Fibroblast of the aortic adventitia (primary cell): Measurements from ENCODE around the gene TOLLIP. TPM values are rescaled to one million over a fixed set of nuclear protein-coding genes. Genes with fewer than 3 reads are reported as not detected.

ENCODE experiments used
- DNase-seq: peaks from one replicate; pipeline ENCODE4 v3.0.0-alpha.2; 2010; ENCODE audit warnings: low read depth
- H3K4me3 ChIP-seq: 2 replicates; pipeline ENCODE4 v1.5.1; 2011; ENCODE audit warnings: low read depth, mild to moderate bottlenecking, control low read depth, low read length, moderate library complexity
- total RNA-seq: library from RNA; depleted of rRNA; stranded (reverse); fragments of >200 nt; gene quantifications from 2 replicates; pipeline ENCODE4 v1.2.3, GENCODE V29; 2012; ENCODE audit warnings: low replicate concordance
- TF ChIP-seq, protein P1 (sequence below): IDR thresholded peaks from 2 replicates; pipeline ENCODE4 v1.5.1; 2011; ENCODE audit warnings: mild to moderate bottlenecking, low read length, control low read depth, inconsistent platforms; ENCODE audit not compliant: insufficient read depth

Gene TOLLIP
- total RNA-seq, 1 donor = 25.4 TPM

GRCh38 chr11:1281326-1281973 is 28.0 kb downstream of the TOLLIP start:
- TF ChIP-seq, protein P1, sequence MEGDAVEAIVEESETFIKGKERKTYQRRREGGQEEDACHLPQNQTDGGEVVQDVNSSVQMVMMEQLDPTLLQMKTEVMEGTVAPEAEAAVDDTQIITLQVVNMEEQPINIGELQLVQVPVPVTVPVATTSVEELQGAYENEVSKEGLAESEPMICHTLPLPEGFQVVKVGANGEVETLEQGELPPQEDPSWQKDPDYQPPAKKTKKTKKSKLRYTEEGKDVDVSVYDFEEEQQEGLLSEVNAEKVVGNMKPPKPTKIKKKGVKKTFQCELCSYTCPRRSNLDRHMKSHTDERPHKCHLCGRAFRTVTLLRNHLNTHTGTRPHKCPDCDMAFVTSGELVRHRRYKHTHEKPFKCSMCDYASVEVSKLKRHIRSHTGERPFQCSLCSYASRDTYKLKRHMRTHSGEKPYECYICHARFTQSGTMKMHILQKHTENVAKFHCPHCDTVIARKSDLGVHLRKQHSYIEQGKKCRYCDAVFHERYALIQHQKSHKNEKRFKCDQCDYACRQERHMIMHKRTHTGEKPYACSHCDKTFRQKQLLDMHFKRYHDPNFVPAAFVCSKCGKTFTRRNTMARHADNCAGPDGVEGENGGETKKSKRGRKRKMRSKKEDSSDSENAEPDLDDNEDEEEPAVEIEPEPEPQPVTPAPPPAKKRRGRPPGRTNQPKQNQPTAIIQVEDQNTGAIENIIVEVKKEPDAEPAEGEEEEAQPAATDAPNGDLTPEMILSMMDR = no peak
- DNase-seq = no peak
- H3K4me3 ChIP-seq = no peak overlapping the region

DNA sequence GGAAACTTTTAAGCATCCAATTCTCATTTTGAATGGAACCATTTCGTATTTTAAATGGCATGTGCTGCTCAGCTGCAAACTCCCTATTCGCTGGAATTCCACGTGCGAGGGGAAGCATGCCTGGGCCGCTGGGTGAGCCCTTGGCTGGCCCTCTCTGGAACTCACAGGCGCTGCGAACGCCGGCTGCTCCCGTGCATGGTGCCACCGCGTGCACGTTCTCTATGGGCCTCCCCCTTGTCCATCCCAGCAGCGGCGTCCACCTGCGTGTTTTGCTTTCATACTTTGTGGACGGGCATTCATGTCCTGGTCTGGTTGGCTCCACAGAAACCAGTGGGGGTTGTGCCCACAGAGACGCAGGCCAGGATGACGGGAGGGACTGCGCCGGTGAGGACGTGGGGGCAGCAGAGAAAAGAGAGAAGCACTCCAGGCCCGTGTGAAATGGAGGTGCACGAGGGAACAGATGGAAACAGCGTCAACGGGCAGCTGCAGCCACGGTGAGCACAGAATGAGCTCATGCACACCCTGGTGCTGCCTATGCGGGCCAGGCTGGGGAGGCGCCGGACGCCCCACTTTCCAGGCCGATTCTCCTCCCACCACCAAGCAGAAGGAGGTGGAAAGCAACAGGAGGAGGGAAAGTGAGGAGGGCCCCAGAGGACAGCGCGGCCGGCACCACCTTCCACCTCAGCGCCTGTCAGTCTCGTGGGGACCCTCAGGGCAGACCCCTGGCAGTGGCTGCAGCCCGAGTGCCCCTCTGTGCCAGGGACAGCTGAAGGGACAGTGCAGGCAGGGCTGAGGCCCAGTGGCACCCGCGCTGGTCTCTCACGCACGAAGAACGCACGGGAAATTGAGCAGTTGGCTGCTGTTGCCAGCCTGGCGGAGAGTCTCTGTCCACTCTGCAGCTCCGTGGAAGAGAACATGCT is 29.1 kb downstream of the TOLLIP start:
- no peak overlapping the region for H3K4me3 ChIP-seq
- TF ChIP-seq, protein P1 = no peak
- DNase-seq = no peak

GRCh38 chr11:1279674-1280055 is 29.8 kb downstream of the TOLLIP start:
- DNase-seq = no peak

DNA sequence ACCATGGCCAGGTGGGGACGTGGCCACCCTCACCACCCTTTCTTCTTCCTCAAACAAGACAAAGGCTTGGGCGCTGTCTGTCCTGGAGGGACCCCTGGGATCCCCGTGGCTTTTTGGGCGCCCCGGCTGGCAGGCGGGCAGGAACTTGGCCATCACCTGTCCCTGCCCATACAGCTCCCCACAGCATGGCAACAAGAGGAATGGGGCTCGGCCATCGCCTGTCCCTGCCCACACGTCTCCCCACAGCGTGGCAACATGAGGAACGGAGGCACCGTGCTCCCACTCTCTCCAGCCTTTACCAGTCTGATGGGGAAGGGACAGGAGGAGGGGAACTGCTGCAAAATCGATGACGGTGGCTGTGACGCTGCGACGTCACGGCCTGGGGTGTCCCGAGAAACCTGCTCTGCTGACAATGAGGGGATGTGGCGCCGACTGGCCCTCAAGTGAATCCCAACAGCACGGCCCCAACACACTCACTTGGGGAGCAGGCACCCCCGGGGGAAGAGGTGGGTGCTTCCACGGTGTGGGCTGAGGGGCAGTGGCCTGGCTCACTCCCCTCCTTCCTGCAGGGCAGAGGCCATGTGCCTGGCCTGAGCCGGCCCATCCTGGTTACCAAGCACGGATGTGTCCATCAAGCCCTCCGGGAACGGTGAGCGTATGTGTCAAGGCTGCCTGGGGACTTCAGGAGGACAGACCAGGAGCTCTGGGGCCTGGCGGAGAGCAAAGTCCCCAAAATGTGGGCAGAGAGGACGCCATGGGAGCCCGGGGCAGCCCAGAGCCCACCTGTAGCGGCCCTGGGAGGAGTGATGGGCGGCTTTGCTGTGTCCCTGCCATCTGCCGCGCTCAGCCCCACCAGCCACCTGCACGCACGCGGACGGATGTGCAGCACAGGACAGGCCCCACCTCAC is 30.4 kb downstream of the TOLLIP start:
- no peak for DNase-seq
- H3K4me3 ChIP-seq = no peak overlapping the region
- TF ChIP-seq, protein P1 = no peak

More at GRCh38 chr11:1279674-1280055, 29.8 kb downstream of the TOLLIP start:
- TF ChIP-seq, protein P1 = no peak
- H3K4me3 ChIP-seq = no peak overlapping the region

DNA sequence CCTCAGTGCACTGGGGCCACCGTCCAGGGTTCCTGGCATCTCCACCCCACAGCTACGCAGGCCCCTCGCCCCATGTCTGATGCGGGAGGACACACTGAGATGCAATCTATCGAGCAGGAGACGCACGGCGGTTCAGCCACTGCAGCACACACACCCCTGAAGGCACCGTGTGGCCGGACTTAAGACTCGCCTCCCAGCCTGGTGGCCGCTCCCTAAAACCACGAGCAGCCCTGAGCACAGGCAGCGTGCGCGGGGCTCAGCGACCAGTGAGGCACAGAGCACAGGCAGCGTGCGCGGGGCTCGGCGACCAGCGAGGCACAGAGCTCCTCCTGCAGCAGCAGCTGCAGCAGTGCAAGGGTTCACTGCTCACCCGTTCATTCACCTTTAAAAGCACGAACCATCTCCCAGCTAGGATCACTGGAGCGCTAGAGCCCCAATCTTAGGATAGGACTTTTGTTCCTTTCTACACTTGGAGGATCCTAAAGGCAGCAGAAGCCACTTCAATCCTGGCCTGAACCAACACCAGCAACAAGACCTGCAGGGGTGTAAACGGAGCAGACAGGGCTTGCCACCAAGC is 31.4 kb downstream of the TOLLIP start:
- no peak for DNase-seq
- H3K4me3 ChIP-seq = no peak overlapping the region
- TF ChIP-seq, protein P1 = no peak

DNA sequence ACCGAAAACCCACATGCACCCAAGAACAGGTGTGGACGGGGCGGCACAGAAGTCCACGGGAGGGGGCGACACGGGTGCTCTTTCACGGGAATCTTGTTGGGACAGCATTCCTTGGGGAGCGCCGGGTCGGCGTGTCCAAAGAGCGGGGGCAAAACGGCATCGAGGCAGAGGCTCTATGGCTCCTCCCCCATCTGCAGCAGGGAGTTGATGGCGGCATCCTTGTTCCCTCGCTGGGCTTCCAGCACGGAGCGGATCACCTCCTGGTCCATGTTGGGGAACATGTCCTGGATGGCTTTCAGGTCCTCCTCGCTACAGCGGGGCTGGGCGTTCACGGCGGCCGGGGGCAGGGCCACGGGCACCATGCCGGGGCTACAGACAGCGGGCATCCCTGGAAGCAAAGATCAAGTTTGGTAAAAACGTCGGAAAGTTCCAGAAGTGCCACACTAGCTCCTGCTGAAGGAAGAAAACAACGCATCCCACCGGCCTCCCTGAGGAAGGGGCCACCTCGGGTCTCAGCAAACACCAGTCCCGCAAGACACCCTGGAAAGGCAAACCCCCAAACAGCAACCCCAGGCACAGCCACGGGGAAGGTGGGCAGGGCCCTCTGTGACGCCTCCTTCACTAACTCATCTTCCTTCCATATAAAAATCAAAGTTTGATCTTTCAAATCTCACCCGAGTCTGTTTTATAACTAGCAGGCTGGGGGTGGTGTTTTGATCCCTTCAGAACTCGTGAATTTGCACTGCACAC is 32.4 kb downstream of the TOLLIP start:
- H3K4me3 ChIP-seq = no peak overlapping the region
- TF ChIP-seq, protein P1 = no peak
- no peak for DNase-seq
